ENCODE measurements around the gene ARPP21. TPM values are rescaled to one million over a fixed set of nuclear protein-coding genes. Genes with fewer than 3 reads are reported as not detected.

ARPP21 gene
- total and polyA plus RNA-seq, 10 donors = 0.07 to 0.39 (median 0.12) TPM; not detected in 7

- no peak for DNase-seq
- 59 to 84% (median 78%) methylated on average over 1 of the region's 1 CpG for WGBS, 5 donors
- intact Hi-C loops (cut with DNase I; ENCODE audit: low total_unique reads) = no loop called here
- H3K27me3 ChIP-seq (replicated peaks in 1 of 7) = no peaks in the 10 kb centered on the region
- no peaks in the 10 kb centered on the region for H3K4me1 ChIP-seq
- H3K36me3 ChIP-seq = no peaks in the 10 kb centered on the region
- no peaks in the 10 kb centered on the region for H3K9me3 ChIP-seq
- TF ChIP-seq, protein P1, sequence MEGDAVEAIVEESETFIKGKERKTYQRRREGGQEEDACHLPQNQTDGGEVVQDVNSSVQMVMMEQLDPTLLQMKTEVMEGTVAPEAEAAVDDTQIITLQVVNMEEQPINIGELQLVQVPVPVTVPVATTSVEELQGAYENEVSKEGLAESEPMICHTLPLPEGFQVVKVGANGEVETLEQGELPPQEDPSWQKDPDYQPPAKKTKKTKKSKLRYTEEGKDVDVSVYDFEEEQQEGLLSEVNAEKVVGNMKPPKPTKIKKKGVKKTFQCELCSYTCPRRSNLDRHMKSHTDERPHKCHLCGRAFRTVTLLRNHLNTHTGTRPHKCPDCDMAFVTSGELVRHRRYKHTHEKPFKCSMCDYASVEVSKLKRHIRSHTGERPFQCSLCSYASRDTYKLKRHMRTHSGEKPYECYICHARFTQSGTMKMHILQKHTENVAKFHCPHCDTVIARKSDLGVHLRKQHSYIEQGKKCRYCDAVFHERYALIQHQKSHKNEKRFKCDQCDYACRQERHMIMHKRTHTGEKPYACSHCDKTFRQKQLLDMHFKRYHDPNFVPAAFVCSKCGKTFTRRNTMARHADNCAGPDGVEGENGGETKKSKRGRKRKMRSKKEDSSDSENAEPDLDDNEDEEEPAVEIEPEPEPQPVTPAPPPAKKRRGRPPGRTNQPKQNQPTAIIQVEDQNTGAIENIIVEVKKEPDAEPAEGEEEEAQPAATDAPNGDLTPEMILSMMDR (IDR thresholded peaks at IDR 0.05 in 8 of 11, conservative IDR thresholded peaks at IDR 0.05 in 3 of 11) = no peak
- TF ChIP-seq POLR2AphosphoS5 (IDR thresholded peaks at IDR 0.05) (no peak), POLR2A (IDR thresholded peaks at IDR 0.05) (no peak)
- H3K27ac ChIP-seq = no peak overlapping the region
- H3K4me3 ChIP-seq = no peak overlapping the region
Measured at GRCh38 chr3:35787936-35788335, 148.6 kb downstream of the ARPP21 start.

DNA sequence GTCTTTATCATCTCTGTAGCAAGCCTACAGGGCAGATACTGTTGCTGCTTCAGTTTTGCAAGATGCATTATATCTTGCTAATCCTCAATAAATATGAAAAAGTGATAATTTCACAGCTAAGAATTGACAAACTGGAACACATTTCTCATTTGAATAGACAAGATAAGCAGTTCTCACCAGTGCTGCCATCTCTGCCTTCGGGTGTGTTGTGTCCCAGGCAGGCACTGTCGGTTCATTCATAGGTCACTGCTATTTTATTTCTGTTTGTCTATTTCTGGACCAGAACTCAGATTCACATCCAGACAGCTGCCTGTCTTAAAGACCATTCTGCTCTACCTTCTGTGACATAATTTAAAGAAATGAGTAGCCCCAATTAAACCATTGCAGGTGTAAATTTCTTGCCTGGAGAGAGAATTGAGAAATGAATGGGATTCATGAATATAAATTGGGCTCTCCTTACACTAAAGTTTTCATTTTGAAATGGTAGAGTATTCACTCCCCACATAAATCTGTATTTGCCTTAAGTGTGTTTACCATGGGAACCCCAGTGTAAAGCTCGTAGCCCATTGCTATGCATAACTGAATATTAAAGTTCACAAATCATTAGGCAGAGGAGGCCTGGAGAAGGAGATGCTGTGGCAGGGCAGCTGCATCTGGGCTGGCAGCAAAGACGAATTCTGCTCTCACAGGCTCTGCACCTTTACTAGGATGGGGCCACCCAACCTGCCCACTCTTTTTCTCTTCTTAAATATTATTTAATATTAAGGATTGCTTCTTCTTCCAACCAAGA lies 149.9 kb downstream of the ARPP21 start:
- Histone ChIP-seq H3K27me3 (replicated peaks in 1 of 7) (no peaks in the 10 kb centered on the region), H3K27ac (no peak overlapping the region), H3K4me1 (no peaks in the 10 kb centered on the region), H3K9me3 (no peaks in the 10 kb centered on the region), H3K4me3 (no peak overlapping the region), H3K36me3 (no peaks in the 10 kb centered on the region)
- intact Hi-C loops (cut with DNase I; ENCODE audit: low total_unique reads) = no loop called here
- no peak for TF ChIP-seq POLR2A (IDR thresholded peaks at IDR 0.05)
- TF ChIP-seq POLR2AphosphoS5 (IDR thresholded peaks at IDR 0.05) = no peak
- TF ChIP-seq, protein P1 (IDR thresholded peaks at IDR 0.05 in 8 of 11, conservative IDR thresholded peaks at IDR 0.05 in 3 of 11) = no peak
- 63 to 79% (median 74%) methylated on average over 4 of the region's 4 CpGs for WGBS, 5 donors
- DNase-seq = no peak

- no peaks in the 10 kb centered on the region for H3K27me3 ChIP-seq (replicated peaks in 1 of 7)
- intact Hi-C loops (cut with DNase I; ENCODE audit: low total_unique reads) = no loop called here
- no peaks in the 10 kb centered on the region for H3K9me3 ChIP-seq
- H3K36me3 ChIP-seq = no peaks in the 10 kb centered on the region
- TF ChIP-seq POLR2AphosphoS5 (IDR thresholded peaks at IDR 0.05) (no peak), POLR2A (IDR thresholded peaks at IDR 0.05) (no peak)
- TF ChIP-seq, protein P1 (IDR thresholded peaks at IDR 0.05 in 8 of 11, conservative IDR thresholded peaks at IDR 0.05 in 3 of 11) = no peak
- no peak for DNase-seq
- 81 to 94% (median 85%) methylated on average over 1 of the region's 1 CpG for WGBS, 5 donors
- H3K27ac ChIP-seq = no peak overlapping the region
- H3K4me1 ChIP-seq = no peaks in the 10 kb centered on the region
- no peak overlapping the region for H3K4me3 ChIP-seq
Measured at GRCh38 chr3:35790764-35791163, 151.4 kb downstream of the ARPP21 start.

- no peak for DNase-seq
- Histone ChIP-seq H3K27ac (no peak overlapping the region), H3K27me3 (replicated peaks in 1 of 7) (no peaks in the 10 kb centered on the region), H3K36me3 (no peaks in the 10 kb centered on the region), H3K9me3 (no peaks in the 10 kb centered on the region), H3K4me1 (no peaks in the 10 kb centered on the region), H3K4me3 (no peak overlapping the region)
- intact Hi-C loops (cut with DNase I; ENCODE audit: low total_unique reads) = no loop called here
- WGBS, 5 donors = 82 to 100% (median 95%) methylated on average over 1 of the region's 1 CpG
- TF ChIP-seq POLR2A (IDR thresholded peaks at IDR 0.05) (no peak), POLR2AphosphoS5 (IDR thresholded peaks at IDR 0.05) (no peak)
- TF ChIP-seq, protein P1 (IDR thresholded peaks at IDR 0.05 in 8 of 11, conservative IDR thresholded peaks at IDR 0.05 in 3 of 11) = no peak
Measured at GRCh38 chr3:35793667-35794066, 154.3 kb downstream of the ARPP21 start.
